ENCODE data around the gene EEA1.

DNA sequence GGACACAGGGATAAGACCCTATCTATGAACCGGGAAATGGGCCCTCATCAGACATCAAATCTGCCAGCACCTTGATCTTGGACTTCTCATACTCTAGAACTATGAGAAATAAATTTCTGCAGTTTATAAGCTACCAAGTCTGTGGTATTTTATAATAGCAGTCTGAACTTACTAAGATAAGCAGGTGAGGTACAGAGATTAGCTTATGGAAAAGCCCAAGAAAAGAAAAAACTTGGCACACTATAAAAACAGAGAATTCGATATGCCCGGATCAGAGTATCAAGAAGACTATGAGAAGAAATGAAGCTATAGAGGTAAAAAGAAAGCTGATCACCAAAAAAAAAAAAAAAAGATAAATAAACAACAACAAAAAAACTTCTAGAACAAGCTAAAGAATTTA lies 52.6 kb downstream of the EEA1 start:
- TF ChIP-seq SUZ12 (IDR thresholded peaks at IDR 0.05) (no peak), TARDBP (IDR thresholded peaks at IDR 0.05) (no peak), FOXM1 (IDR thresholded peaks at IDR 0.05; ENCODE audit: borderline replicate concordance) (no peak)

All from HEK293T (cell line).